Muscle of leg (tissue), 11 donors: ENCODE data around the gene KCNJ2. TPM values are rescaled to one million over a fixed set of nuclear protein-coding genes. Genes with fewer than 3 reads are reported as not detected.

Experiments used
- DNase-seq: peaks from one replicate; pipeline ENCODE4 v3.0.0; 2013
- H3K27ac ChIP-seq: one replicate; pipeline ENCODE4 v1.5.1; 2013; ENCODE audit warnings: mild to moderate bottlenecking, low read length, control low read depth
- H3K27me3 ChIP-seq: one replicate; pipeline ENCODE4 v1.6.1; 2013; ENCODE audit warnings: low read length; ENCODE audit not compliant: control insufficient read depth, insufficient read depth
- H3K36me3 ChIP-seq: one replicate; pipeline ENCODE4 v1.6.1; 2013; ENCODE audit warnings: low read length; ENCODE audit not compliant: control insufficient read depth, insufficient read depth
- H3K4me1 ChIP-seq: one replicate; pipeline ENCODE4 v1.6.1; 2013; ENCODE audit warnings: low read length; ENCODE audit not compliant: control insufficient read depth, insufficient read depth
- H3K4me3 ChIP-seq: one replicate; pipeline ENCODE4 v1.5.1; 2013; ENCODE audit warnings: low read length, control low read depth
- H3K9me3 ChIP-seq: replicated peaks from 2 replicates; pipeline ENCODE4 v1.6.1; 2013; ENCODE audit warnings: low read depth, low read length; ENCODE audit not compliant: control insufficient read depth
- whole genome bisulfite sequencing: methylation state at CpG from one replicate; pipeline ENCODE4 v1.1.5; 2013; ENCODE audit warnings: missing lambda C conversion rate; ENCODE audit not compliant: insufficient coverage; 5-methylcytosine and 5-hydroxymethylcytosine counted together
- polyA plus RNA-seq, 8 donors: library from polyadenylated mRNA; unstranded; fragments of 120-200 nt; gene quantifications; one replicate each; pipeline versions ENCODE4 v1.2.1 to v1.2.3, GENCODE V29; 2013; ENCODE audit warnings: inconsistent platforms in 1 of 8, low replicate concordance in 1 of 8; ENCODE audit not compliant: insufficient read length in 8 of 8, insufficient read depth in 1 of 8
- total RNA-seq: library from RNA; stranded (reverse); fragments of 120-200 nt; gene quantifications from one replicate; pipeline ENCODE4 v1.2.4, GENCODE V29; 2013

Gene KCNJ2
- total and polyA plus RNA-seq, 9 donors, result 3.5 to 8.9 (median 6.6) TPM

DNA sequence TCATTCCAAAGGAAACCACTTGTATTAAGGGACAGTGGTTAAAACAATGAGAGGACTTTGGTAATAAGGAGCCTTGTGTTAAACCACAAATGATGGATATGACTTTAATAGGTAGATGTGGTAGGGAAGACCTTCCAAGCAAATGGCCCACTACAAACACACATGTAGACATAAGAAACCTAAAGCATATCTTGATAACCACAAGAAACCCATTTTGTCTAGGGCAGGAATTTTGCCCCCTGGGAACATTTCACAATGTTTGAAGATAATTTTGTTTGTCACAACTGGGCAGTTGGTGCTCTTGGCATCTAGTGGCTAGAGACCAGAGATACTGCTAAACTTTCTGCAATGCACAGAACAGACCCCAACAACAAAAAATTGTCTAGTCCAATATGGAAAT is 25.8 kb downstream of the KCNJ2 start:
- no peaks in the 10 kb centered on the region for H3K9me3 ChIP-seq
- no peaks in the 10 kb centered on the region for H3K36me3 ChIP-seq
- H3K4me1 ChIP-seq, result no peaks in the 10 kb centered on the region
- H3K27me3 ChIP-seq, result no peaks in the 10 kb centered on the region
- DNase-seq, result no peak
- H3K27ac ChIP-seq, result no peak overlapping the region
- H3K4me3 ChIP-seq, result no peak overlapping the region

DNA sequence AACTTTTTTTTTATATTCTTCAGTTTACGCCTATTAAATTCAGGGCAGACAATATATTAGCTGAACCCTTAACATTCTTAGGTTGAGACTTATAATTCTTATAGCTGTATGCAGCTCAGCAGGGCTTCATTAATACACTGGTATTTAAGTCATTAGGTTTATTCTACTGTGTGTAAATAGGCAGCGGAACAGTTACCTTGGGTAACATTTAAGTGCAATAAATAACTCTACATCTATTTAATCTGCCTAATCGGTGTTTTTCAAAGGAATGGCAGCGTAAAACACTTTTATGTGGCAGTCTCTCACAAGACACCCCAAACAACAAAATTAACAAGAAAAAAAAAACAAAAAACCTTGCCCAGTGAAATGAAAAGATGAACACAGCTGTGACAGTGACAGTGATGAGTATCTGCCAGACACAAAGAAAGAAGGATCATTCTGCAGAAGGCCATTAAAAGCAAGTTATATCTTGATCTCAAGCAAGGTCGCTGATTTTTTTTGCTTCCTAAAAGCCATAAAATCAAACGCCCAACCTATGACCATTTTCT is 32.6 kb downstream of the KCNJ2 start:
- Histone ChIP-seq H3K27me3 (no peaks in the 10 kb centered on the region), H3K9me3 (no peaks in the 10 kb centered on the region), H3K4me3 (no peak overlapping the region), H3K36me3 (no peaks in the 10 kb centered on the region), H3K4me1 (no peaks in the 10 kb centered on the region), H3K27ac (no peak overlapping the region)
- DNase-seq, result no peak
- no CpG with 5 or more reads among the region's 6 CpGs for WGBS

DNA sequence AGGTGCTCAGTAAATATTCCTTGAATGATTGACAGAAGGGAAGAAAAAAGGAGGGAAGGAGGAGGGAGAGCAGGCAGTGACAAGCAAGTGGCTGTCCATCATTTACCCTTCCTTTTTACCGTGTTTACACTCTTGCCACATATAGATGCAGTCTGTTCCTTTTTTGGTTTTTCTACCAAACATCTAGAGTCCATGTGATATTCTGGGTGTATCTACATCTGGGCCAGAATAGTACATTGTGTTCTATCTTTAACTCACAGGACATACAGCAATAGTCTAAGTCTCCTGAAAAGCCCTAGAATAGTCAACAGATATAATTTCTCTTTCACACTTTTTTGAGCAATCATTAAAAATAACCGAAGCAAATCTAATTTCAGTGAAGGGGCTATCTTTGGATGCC is 33.5 kb downstream of the KCNJ2 start:
- H3K27me3 ChIP-seq, result no peaks in the 10 kb centered on the region
- H3K4me3 ChIP-seq, result no peak overlapping the region
- H3K36me3 ChIP-seq, result no peaks in the 10 kb centered on the region
- WGBS, result no CpG with 5 or more reads among the region's 2 CpGs
- no peak for DNase-seq
- no peaks in the 10 kb centered on the region for H3K4me1 ChIP-seq
- H3K9me3 ChIP-seq, result no peaks in the 10 kb centered on the region
- H3K27ac ChIP-seq, result no peak overlapping the region

- WGBS, result no CpG with 5 or more reads among the region's 3 CpGs
- Histone ChIP-seq H3K4me1 (no peaks in the 10 kb centered on the region), H3K9me3 (no peaks in the 10 kb centered on the region), H3K36me3 (no peaks in the 10 kb centered on the region), H3K4me3 (no peak overlapping the region), H3K27me3 (no peaks in the 10 kb centered on the region), H3K27ac (no peak overlapping the region)
- no peak for DNase-seq
Measured at GRCh38 chr17:70204431-70204830, 35.1 kb downstream of the KCNJ2 start.

DNA sequence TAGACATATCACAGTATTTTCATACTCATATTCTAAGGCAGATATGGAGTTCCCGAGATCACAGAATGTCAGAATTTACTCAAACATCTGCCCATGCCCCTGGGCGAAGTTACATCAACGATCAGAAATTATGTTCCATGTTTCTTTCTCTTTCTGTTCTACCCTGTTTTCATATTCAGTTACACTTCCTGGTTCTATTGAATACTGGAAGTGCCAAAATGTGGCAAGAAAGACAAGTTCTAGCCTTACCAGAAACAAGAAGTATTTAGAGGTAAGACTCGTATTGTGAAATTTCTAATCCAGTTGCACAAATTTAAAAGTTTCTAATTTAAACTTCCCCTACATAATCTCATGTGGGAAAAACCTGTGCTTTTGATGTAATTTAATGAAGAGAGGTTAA is 36.1 kb downstream of the KCNJ2 start:
- Histone ChIP-seq H3K4me3 (no peak overlapping the region), H3K27ac (no peak overlapping the region), H3K9me3 (no peaks in the 10 kb centered on the region), H3K36me3 (no peaks in the 10 kb centered on the region), H3K4me1 (no peaks in the 10 kb centered on the region), H3K27me3 (no peaks in the 10 kb centered on the region)
- WGBS, result 80% methylated on average over 1 of the region's 4 CpGs
- DNase-seq, result peak; percentile 28

DNA sequence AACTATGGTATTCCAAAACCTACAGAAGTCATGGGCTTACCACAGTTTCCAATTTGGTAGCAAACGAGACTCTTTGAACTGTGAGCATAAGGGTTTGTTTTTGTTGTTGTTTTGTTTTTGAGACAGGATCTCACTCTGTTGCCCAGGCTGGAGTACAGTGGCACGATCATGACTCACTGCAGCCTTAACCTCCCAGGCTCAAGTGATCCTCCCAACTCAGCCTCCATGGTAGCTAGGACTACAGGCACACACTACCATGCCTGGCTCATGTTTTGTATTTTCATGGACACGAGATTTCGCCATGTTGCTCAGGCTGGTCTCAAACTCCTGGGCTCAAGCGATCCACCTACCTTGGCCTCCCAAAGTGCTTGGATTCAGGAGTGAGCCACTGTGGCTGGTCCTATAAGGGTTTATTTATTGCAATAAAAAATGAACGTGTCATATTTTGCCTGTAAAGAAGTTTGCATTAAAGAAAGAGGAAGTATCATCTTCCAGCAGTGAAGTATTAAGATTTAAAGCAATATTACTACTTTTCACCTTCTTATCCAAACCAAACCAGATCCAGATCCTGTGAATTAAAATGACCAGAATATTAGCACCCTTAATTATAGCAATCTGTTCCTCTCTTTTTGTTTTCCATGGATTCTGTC is 37.2 kb downstream of the KCNJ2 start:
- H3K36me3 ChIP-seq, result no peaks in the 10 kb centered on the region
- H3K4me1 ChIP-seq, result no peaks in the 10 kb centered on the region
- 80% methylated on average over 1 of the region's 6 CpGs for WGBS
- no peak overlapping the region for H3K27ac ChIP-seq
- H3K4me3 ChIP-seq, result no peak overlapping the region
- H3K27me3 ChIP-seq, result no peaks in the 10 kb centered on the region
- DNase-seq, result no peak
- no peaks in the 10 kb centered on the region for H3K9me3 ChIP-seq

DNA sequence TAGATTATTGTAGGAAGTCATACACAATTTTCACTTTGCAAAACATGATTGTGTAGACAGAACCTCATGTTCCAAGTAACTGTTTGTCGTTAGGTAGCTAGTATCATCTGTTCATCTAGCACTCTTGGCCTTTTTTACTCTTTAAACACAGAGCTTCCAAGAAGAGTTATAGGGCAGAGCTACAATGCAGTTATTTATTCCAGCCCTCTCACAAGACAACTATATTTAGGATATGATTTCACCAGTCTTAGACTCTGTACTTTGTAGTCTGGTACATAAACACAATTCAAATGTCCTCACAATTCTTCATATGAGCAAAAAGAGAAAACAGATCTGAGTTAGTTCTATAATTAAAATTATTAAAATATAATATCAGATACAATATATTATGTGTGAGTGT is 37.9 kb downstream of the KCNJ2 start:
- Histone ChIP-seq H3K4me3 (no peak overlapping the region), H3K36me3 (no peaks in the 10 kb centered on the region), H3K9me3 (no peaks in the 10 kb centered on the region), H3K4me1 (no peaks in the 10 kb centered on the region), H3K27me3 (no peaks in the 10 kb centered on the region), H3K27ac (no peak overlapping the region)
- WGBS, result no CpG with 5 or more reads among the region's 1 CpG
- DNase-seq, result peak; percentile 11

DNA sequence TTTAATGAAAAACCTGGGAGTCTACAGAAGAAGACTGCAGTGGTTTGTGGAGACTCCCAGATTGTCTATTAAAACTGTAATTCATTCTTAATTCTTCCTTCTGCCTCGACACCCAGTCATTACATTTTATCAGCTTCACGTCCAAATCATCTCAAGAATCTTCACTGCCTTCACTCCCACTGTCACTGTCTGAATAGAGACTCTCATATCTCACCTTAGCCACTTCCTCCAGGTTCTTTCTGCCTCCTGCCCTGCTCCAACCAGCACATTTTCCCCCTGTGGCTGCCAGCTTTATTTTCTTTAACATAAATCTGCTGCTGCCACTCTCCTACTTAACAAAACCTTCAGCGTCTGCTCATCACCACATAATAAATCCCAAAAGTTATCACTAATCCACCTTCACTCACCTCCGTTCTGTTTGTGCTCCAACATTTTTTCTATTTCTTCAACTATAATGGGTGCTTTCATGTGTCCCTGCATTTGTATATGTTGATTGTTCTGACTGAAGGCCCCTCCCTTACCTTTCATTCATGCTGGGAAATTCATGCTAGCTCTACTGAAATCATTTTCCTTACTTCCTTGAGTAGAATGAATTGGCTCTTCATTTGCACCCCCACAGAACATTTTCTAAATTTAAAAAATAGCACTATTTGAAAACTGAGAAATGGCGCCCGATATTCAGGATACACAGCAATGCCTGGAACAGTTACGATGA is 38.9 kb downstream of the KCNJ2 start:
- no peak overlapping the region for H3K4me3 ChIP-seq
- H3K27me3 ChIP-seq, result no peaks in the 10 kb centered on the region
- 53% methylated on average over 3 of the region's 7 CpGs for whole genome bisulfite sequencing
- H3K9me3 ChIP-seq, result no peaks in the 10 kb centered on the region
- H3K36me3 ChIP-seq, result no peaks in the 10 kb centered on the region
- no peak overlapping the region for H3K27ac ChIP-seq
- no peaks in the 10 kb centered on the region for H3K4me1 ChIP-seq
- DNase-seq, result no peak

GRCh38 chr17:70208825-70209555 is 39.7 kb downstream of the KCNJ2 start:
- Histone ChIP-seq H3K36me3 (no peaks in the 10 kb centered on the region), H3K27ac (no peak overlapping the region), H3K4me1 (no peaks in the 10 kb centered on the region), H3K27me3 (no peaks in the 10 kb centered on the region), H3K9me3 (peaks cover 2% of the 10 kb centered on the region), H3K4me3 (no peak overlapping the region)
- 56% methylated on average over 3 of the region's 6 CpGs for WGBS
- DNase-seq, result no peak

DNA sequence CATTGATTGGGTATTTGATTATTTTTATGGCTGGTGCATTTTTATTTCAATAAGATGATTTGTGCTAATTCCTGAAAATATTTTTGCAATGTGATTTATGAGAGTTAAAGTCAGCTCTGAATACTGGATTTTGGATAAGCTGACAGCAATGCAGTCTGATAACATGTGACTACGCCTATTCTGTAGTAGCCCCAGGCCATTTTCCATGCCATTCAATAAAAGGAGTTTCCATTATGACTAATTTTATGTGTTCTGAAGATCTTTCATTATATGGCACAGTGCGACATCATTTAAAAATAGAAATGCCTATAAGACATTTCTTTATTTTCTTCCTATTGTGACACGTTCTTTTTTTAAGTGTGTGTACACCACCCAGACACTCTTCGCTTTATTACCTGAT is 46.3 kb downstream of the KCNJ2 start:
- Histone ChIP-seq H3K9me3 (peaks cover 2% of the 10 kb centered on the region), H3K4me1 (no peaks in the 10 kb centered on the region), H3K27me3 (no peaks in the 10 kb centered on the region), H3K36me3 (no peaks in the 10 kb centered on the region), H3K4me3 (no peak overlapping the region), H3K27ac (no peak overlapping the region)
- DNase-seq, result no peak
- WGBS, result no CpG with 5 or more reads among the region's 4 CpGs
